ENCODE measurements around the gene CALCOCO1.
"Not testable (repeated sequence)": the region's sequence is repeated elsewhere in the genome, so short reads cannot be mapped to it uniquely, and the experiment has no call there.

The CALCOCO1 gene

GRCh38 chr12:53733051-53733806, 6.0 kb upstream of the CALCOCO1 start:
- DNase-seq (ENCODE audit: low spot score): no peak

GRCh38 chr12:53729644-53730043, 2.4 kb upstream of the CALCOCO1 start:
- DNase-seq (ENCODE audit: low spot score): no peak

- no peak for DNase-seq (ENCODE audit: low spot score)
Measured at GRCh38 chr12:53728206-53728605, 954 bp upstream of the CALCOCO1 start.

- DNase-seq (ENCODE audit: low spot score): no peak
Measured at GRCh38 chr12:53726946-53727309, 324 bp downstream of the CALCOCO1 start.

- no peak for DNase-seq (ENCODE audit: low spot score)
Measured at GRCh38 chr12:53726341-53726740, 911 bp downstream of the CALCOCO1 start.

- DNase-seq (ENCODE audit: low spot score): no peak
Measured at GRCh38 chr12:53725824-53726223, 1.4 kb downstream of the CALCOCO1 start.

GRCh38 chr12:53722450-53723041, 4.7 kb downstream of the CALCOCO1 start:
- no peak for DNase-seq (ENCODE audit: low spot score)

GRCh38 chr12:53720946-53721345, 6.3 kb downstream of the CALCOCO1 start:
- no peak for DNase-seq (ENCODE audit: low spot score)

- DNase-seq (ENCODE audit: low spot score): no peak
Measured at GRCh38 chr12:53719649-53720048, 7.6 kb downstream of the CALCOCO1 start.

- not testable (repeated sequence) for DNase-seq (ENCODE audit: low spot score)
Measured at GRCh38 chr12:53718567-53718966, 8.7 kb downstream of the CALCOCO1 start.

GRCh38 chr12:53717319-53717718, 9.9 kb downstream of the CALCOCO1 start:
- no peak for DNase-seq (ENCODE audit: low spot score)

GRCh38 chr12:53714004-53714403, 13.2 kb downstream of the CALCOCO1 start:
- no peak for DNase-seq (ENCODE audit: low spot score)

- DNase-seq (ENCODE audit: low spot score): no peak
Measured at GRCh38 chr12:53713516-53713915, 13.7 kb downstream of the CALCOCO1 start.

- no peak for DNase-seq (ENCODE audit: low spot score)
Measured at GRCh38 chr12:53712059-53712643, 15.1 kb downstream of the CALCOCO1 start.

GRCh38 chr12:53710091-53710490, 17.2 kb downstream of the CALCOCO1 start:
- no peak for DNase-seq (ENCODE audit: low spot score)

GRCh38 chr12:53709671-53710070, 17.6 kb downstream of the CALCOCO1 start:
- DNase-seq (ENCODE audit: low spot score): no peak

GRCh38 chr12:53706080-53706479, 21.2 kb downstream of the CALCOCO1 start:
- DNase-seq (ENCODE audit: low spot score): no peak

- DNase-seq (ENCODE audit: low spot score): no peak
Measured at GRCh38 chr12:53703756-53704155, 23.5 kb downstream of the CALCOCO1 start.

- peak; percentile 92 for DNase-seq (ENCODE audit: low spot score)
Measured at GRCh38 chr12:53701518-53702264, 25.6 kb downstream of the CALCOCO1 start.

- DNase-seq (ENCODE audit: low spot score): no peak
Measured at GRCh38 chr12:53700567-53700966, 26.7 kb downstream of the CALCOCO1 start.

GRCh38 chr12:53699678-53700025, 27.6 kb downstream of the CALCOCO1 start:
- no peak for DNase-seq (ENCODE audit: low spot score)

- DNase-seq (ENCODE audit: low spot score): no peak
Measured at GRCh38 chr12:53698948-53699677, 28.1 kb downstream of the CALCOCO1 start.
